ENCODE measurements around the gene CASP8. TPM values are rescaled to one million over a fixed set of nuclear protein-coding genes. Genes with fewer than 3 reads are reported as not detected.

The CASP8 gene
- total RNA-seq, 1 donor, result 23.2 TPM

GRCh38 chr2:201219328-201220096, 40.8 kb upstream of the CASP8 start:
- no peaks in the 10 kb centered on the region for H4K20me1 ChIP-seq (ENCODE audit: insufficient read depth, low read length)
- TF ChIP-seq CTCF (IDR thresholded peaks at IDR 0.05; ENCODE audit: extremely low read depth, low read depth, low read length), result no peak

GRCh38 chr2:201220102-201220570, 40.2 kb upstream of the CASP8 start:
- H3K27ac ChIP-seq (ENCODE audit: low read depth, low read length), result no peak overlapping the region
- DNase-seq (ENCODE audit: insufficient read length, low spot score, missing footprints), result no peak
- TF ChIP-seq CTCF (IDR thresholded peaks at IDR 0.05; ENCODE audit: extremely low read depth, low read depth, low read length), result no peak

More at GRCh38 chr2:201219328-201220096, 40.8 kb upstream of the CASP8 start:
- no peak overlapping the region for H3K27ac ChIP-seq (ENCODE audit: low read depth, low read length)
- no peaks in the 10 kb centered on the region for H3K79me2 ChIP-seq (ENCODE audit: insufficient read depth, low read length)
- H2AFZ ChIP-seq (ENCODE audit: low read length), result no peak overlapping the region
- DNase-seq (ENCODE audit: insufficient read length, low spot score, missing footprints), result no peak
- H3K27me3 ChIP-seq (ENCODE audit: insufficient read depth, low read length), result no peaks in the 10 kb centered on the region
- H3K4me1 ChIP-seq (ENCODE audit: insufficient read depth, low read length), result peaks cover 4% of the 10 kb centered on the region
- H3K9me3 ChIP-seq (ENCODE audit: low read depth, low read length), result no peaks in the 10 kb centered on the region
- no peak overlapping the region for H3K4me3 ChIP-seq (ENCODE audit: insufficient read depth, low read length)
- no peaks in the 10 kb centered on the region for H3K36me3 ChIP-seq (ENCODE audit: insufficient read depth, low read length)
- no peak overlapping the region for H3K4me2 ChIP-seq (ENCODE audit: insufficient read depth, low read length)

GRCh38 chr2:201223089-201224073, 37.0 kb upstream of the CASP8 start:
- H3K27me3 ChIP-seq (ENCODE audit: insufficient read depth, low read length), result no peaks in the 10 kb centered on the region
- no peak for TF ChIP-seq CTCF (IDR thresholded peaks at IDR 0.05; ENCODE audit: extremely low read depth, low read depth, low read length)
- DNase-seq (ENCODE audit: insufficient read length, low spot score, missing footprints), result no peak
- H3K4me1 ChIP-seq (ENCODE audit: insufficient read depth, low read length), result peaks cover 7% of the 10 kb centered on the region
- H3K9me3 ChIP-seq (ENCODE audit: low read depth, low read length), result no peaks in the 10 kb centered on the region
- no peak overlapping the region for H3K27ac ChIP-seq (ENCODE audit: low read depth, low read length)
- no peaks in the 10 kb centered on the region for H3K79me2 ChIP-seq (ENCODE audit: insufficient read depth, low read length)
- peak overlapping the region; percentile 80 for H2AFZ ChIP-seq (ENCODE audit: low read length)
- H3K4me3 ChIP-seq (ENCODE audit: insufficient read depth, low read length), result peak overlapping the region; percentile 31
- no peaks in the 10 kb centered on the region for H4K20me1 ChIP-seq (ENCODE audit: insufficient read depth, low read length)
- H3K36me3 ChIP-seq (ENCODE audit: insufficient read depth, low read length), result no peaks in the 10 kb centered on the region
- peak overlapping the region; percentile 69 for H3K4me2 ChIP-seq (ENCODE audit: insufficient read depth, low read length)

More at GRCh38 chr2:201220102-201220570, 40.2 kb upstream of the CASP8 start:
- H3K27me3 ChIP-seq (ENCODE audit: insufficient read depth, low read length), result no peaks in the 10 kb centered on the region
- H2AFZ ChIP-seq (ENCODE audit: low read length), result no peak overlapping the region
- no peaks in the 10 kb centered on the region for H3K79me2 ChIP-seq (ENCODE audit: insufficient read depth, low read length)
- no peaks in the 10 kb centered on the region for H3K36me3 ChIP-seq (ENCODE audit: insufficient read depth, low read length)
- no peak overlapping the region for H3K4me3 ChIP-seq (ENCODE audit: insufficient read depth, low read length)
- no peaks in the 10 kb centered on the region for H3K9me3 ChIP-seq (ENCODE audit: low read depth, low read length)
- no peak overlapping the region for H3K4me2 ChIP-seq (ENCODE audit: insufficient read depth, low read length)
- no peaks in the 10 kb centered on the region for H4K20me1 ChIP-seq (ENCODE audit: insufficient read depth, low read length)
- H3K4me1 ChIP-seq (ENCODE audit: insufficient read depth, low read length), result peaks cover 4% of the 10 kb centered on the region

Data from osteoblast (primary cell).